Endometrial microvascular endothelial cells (primary cell): ENCODE measurements around the gene PACRG. TPM values are rescaled to one million over a fixed set of nuclear protein-coding genes. Genes with fewer than 3 reads are reported as not detected.

ENCODE experiments used
- in situ Hi-C: cut with HindIII; loops from 2 replicates; pipeline ENCODE4 v1.10.0; 2017; ENCODE audit warnings: low sequenced_read_pairs, low pct_unique_long_range_greater_than_20kb; ENCODE audit errors: inconsistent ontology term
- total RNA-seq: library from RNA; depleted of rRNA; stranded (reverse); fragments of >200 nt; gene quantifications from one replicate; pipeline ENCODE4 v1.2.3, GENCODE V29; 2015; ENCODE audit errors: inconsistent ontology term

Gene PACRG
- total RNA-seq, 1 donor from 2014 or later: not detected

GRCh38 chr6:163192591-163192990 is 464.8 kb downstream of the PACRG start:
- in situ Hi-C loops: loop anchor here (25.0 kb wide), 1 partner anchor 220 kb away; the partner anchor contains the start of gene QKI

- in situ Hi-C loops: loop anchor here (25.0 kb wide), 1 partner anchor 219 kb away; the partner anchor contains the start of gene QKI
Measured at GRCh38 chr6:163193326-163193725, 465.6 kb downstream of the PACRG start.

GRCh38 chr6:163195721-163196691 is 468.2 kb downstream of the PACRG start:
- in situ Hi-C loops: loop anchor here (25.0 kb wide), 1 partner anchor 216 kb away; the partner anchor contains the start of gene QKI

- in situ Hi-C loops: loop anchor here (25.0 kb wide), 1 partner anchor 214 kb away; the partner anchor contains the start of gene QKI
Measured at GRCh38 chr6:163197839-163198238, 470.1 kb downstream of the PACRG start.

GRCh38 chr6:163198396-163198795 is 470.6 kb downstream of the PACRG start:
- in situ Hi-C loops: loop anchor here (25.0 kb wide), 1 partner anchor 214 kb away; the partner anchor contains the start of gene QKI

GRCh38 chr6:163199371-163199770 is 471.6 kb downstream of the PACRG start:
- in situ Hi-C loops: loop anchor here (25.0 kb wide), 1 partner anchor 213 kb away; the partner anchor contains the start of gene QKI

GRCh38 chr6:163200289-163200688 is 472.5 kb downstream of the PACRG start:
- in situ Hi-C loops: no loop called here

GRCh38 chr6:163200694-163201093 is 472.9 kb downstream of the PACRG start:
- in situ Hi-C loops: no loop called here

GRCh38 chr6:163201855-163202254 is 474.1 kb downstream of the PACRG start:
- in situ Hi-C loops: no loop called here

- in situ Hi-C loops: no loop called here
Measured at GRCh38 chr6:163206196-163206595, 478.4 kb downstream of the PACRG start.

- in situ Hi-C loops: no loop called here
Measured at GRCh38 chr6:163207431-163208383, 479.9 kb downstream of the PACRG start.

- in situ Hi-C loops: no loop called here
Measured at GRCh38 chr6:163209005-163209404, 481.2 kb downstream of the PACRG start.

- in situ Hi-C loops: no loop called here
Measured at GRCh38 chr6:163212123-163212522, 484.3 kb downstream of the PACRG start.

- in situ Hi-C loops: no loop called here
Measured at GRCh38 chr6:163214259-163214658, 486.5 kb downstream of the PACRG start.

GRCh38 chr6:163218361-163218894 is 490.7 kb downstream of the PACRG start:
- in situ Hi-C loops: no loop called here

- in situ Hi-C loops: no loop called here
Measured at GRCh38 chr6:163226181-163226835, 498.5 kb downstream of the PACRG start.

- in situ Hi-C loops: no loop called here
Measured at GRCh38 chr6:163226836-163227485, 499.2 kb downstream of the PACRG start.

- in situ Hi-C loops: no loop called here
Measured at GRCh38 chr6:163228041-163228440, 500.3 kb downstream of the PACRG start.
